G401 (cell line): ENCODE data around the gene MFSD12. TPM values are rescaled to one million over a fixed set of nuclear protein-coding genes. Genes with fewer than 3 reads are reported as not detected.
"Not testable (repeated sequence)": the region's sequence is repeated elsewhere in the genome, so short reads cannot be mapped to it uniquely, and the experiment has no call there.

ENCODE experiments used
- DNase-seq: peaks from one replicate; pipeline ENCODE4 v3.0.0-alpha.2; 2015; ENCODE audit warnings: low spot score
- in situ Hi-C: cut with HindIII; loops from 2 replicates; pipeline ENCODE4 v1.10.0; 2016; ENCODE audit warnings: low sequenced_read_pairs, mixed read lengths
- total RNA-seq: library from RNA; depleted of rRNA; stranded (reverse); fragments of >200 nt; shearing (Covaris generic); gene quantifications from 2 replicates; pipeline ENCODE4 v1.2.3, GENCODE V29; 2014

Gene MFSD12
- total RNA-seq, 1 experiment from 2014 or later, result 128 TPM

DNA sequence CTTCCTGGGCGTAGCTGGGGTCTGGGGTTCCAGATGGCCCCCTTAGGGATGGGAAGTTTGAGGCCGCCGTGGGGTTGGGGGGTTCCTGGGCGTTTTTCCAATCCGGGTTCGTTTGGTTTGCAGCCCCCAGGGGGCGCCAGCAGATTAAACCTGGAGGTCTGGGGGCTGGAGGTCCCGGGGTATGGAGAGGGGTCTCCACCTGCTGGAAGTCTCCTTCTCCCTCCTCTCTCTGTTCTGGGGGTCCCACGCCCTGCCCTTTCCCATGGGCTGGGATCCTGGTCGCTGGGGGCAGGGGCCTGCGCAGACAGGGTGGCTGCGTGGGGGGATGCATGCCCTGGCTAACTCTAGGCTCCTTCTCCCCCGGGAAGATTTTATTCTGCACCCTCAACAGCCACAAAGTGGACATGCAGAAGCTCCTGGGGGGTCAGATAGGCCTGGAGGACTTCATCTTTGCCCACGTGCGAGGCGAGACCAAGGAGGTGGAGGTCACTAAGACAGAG, 28.8 kb upstream of the MFSD12 start:
- DNase-seq, result no peak
- in situ Hi-C loops, result no loop called here

DNA sequence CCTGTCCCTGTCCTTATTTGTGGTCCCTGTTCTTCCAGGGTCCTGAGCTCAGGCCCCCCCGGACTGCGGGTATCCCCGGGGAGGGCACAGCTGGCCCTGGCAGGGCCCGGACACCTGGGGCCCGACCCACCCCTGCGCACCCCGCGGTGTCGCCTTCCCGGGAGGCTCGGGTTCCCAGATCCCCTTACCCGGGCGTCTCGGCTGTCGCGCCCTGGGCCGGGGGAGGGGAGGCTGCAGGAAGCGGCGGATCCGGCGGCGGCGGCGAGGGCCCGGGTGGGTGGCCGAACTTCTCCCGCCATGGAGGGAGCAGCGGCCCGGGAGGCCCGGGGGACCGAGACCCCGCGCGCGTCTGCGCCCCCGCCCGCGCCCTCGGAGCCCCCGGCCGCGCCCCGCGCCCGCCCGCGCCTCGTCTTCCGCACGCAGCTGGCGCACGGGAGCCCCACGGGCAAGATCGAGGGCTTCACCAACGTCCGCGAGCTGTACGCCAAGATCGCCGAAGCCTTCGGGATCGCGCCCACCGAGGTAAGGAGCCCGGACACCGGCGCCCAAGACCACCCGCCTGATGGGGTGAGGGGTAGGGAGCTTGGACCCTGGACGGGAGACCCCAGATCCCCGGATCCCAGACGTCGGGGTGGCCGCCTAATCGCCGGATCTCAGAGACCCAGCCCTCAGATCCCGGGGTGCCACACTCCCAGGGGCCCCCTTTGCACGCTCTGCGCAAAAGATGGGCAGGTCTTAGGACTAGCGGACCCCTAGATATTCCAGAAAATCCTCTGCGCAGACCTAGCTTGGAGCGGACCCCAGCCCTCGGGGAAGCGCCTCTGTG, 28.1 kb upstream of the MFSD12 start, which contains the start of gene GIPC3:
Gene GIPC3 (plus strand): TSS at position 178 of the 826 bp plus-strand sequence. CDS start 120 bp downstream, at position 298.
- in situ Hi-C loops, result no loop called here
- no peak for DNase-seq

DNA sequence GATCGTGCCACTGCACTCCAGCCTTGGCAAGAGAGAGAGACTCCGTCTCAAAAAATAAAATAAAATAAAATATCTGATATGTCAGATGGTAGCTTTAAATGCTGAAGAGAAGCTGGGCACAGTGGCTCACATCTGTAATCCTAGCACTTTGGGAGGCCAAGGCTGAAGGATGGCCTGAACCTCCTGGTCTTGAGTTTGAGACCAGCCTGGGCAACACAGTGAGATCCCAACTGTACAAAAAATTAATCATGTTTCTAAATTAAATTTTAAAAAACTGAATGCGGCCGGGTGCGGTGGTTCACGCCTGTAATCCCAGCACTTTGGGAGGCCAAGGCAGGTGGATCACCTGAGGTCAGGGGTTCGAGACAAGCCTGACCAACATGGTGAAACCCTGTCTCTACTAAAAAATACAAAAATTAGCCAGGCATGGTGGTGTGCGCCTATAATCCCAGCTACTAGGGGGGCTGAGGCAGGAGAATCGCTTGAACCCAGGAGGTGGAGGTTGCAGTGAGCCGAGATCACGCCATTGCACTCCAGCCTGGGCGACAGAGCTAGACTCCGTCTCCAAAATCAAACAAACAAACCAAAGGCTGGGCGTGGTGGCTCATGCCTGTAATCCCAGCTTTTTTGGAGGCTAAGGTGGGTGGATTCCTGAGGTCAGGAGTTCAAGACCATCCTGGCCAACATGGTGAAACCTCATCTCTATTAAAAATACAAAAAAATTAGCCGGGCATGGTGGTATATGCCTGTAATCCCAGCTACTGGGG, 26.8 kb upstream of the MFSD12 start:
- in situ Hi-C loops, DNase-seq: not testable (repeated sequence)

DNA sequence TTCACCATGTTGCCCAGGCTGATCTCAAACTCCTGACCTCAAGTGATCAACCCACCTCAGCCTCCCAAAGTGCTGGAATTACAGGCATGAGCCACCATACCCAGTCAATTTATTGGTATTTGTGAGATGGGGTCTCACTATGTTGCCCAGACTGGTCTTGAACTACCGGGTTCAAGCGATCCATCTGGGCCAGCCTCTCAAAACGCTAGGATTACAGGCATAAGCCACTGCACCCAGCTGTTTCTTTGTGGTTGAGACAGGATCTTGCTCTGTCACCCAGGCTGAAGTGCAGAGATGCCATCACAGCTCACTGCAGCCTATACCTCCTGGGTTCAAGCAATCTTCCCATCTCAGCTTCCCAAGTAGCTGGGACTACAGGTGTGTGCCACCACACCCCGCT, 24.4 kb upstream of the MFSD12 start:
- DNase-seq, in situ Hi-C loops: not testable (repeated sequence)

- DNase-seq, result no peak
- in situ Hi-C loops, result no loop called here
These were observed 23.0 kb upstream of the MFSD12 start for GRCh38 chr19:3580156-3580934.

DNA sequence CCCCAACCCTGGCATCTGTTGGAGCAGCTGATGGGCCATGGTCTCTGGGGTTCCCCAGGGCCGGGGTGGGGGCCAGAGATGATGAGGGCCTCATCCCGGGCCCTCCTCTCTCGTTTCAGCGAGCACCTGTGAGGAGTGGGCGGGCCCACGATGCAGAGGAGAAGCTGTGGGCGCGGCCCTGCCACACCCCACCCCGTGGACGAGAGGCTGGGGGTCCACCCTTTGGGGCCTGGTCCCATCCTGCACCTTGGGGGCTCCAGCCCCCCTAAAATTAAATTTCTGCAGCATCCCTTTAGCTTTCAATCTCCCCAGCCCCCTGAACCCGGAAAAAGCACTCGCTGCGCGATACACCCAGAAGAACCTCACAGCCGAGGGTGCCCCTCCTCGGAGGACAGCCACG, 21.0 kb upstream of the MFSD12 start:
- in situ Hi-C loops, result loop anchor here (5.0 kb wide), 1 partner anchor 44 kb away; no protein-coding TSS in a partner anchor
- DNase-seq, result no peak

DNA sequence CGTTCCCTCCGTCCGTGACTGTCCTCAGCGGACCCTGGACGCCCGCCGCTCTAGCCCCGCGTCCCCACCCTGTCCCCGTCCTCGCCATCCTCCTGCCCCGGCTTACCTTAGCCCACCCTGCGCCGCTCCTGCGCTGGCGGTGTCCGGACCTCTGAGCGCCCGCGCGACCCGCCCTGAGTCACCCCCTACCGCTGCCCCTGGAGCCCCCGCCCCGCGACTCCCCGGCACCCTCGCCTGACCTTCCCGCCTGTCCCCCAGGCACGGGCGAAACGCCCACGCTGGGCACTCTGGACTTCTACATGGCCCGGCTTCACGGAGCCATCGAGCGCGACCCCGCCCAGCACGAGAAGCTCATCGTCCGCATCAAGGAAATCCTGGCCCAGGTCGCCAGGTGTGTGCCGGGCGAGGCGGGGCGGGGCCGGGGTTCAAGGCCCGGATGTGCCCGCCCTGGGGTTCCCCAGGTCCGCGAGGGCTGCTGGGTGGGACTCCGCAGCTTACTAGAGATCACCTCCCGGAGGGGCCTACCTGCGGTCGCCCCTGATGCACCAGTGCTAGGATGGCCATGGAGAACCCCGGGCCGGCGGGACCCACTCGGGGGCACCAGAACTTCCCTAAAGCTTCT, 20.4 kb upstream of the MFSD12 start:
- in situ Hi-C loops, result loop anchor here (5.0 kb wide), 1 partner anchor 44 kb away; no protein-coding TSS in a partner anchor
- DNase-seq, result no peak

GRCh38 chr19:3576696-3577443, 19.5 kb upstream of the MFSD12 start:
- no peak for DNase-seq
- in situ Hi-C loops, result loop anchor here (5.0 kb wide), 1 partner anchor 45 kb away; no protein-coding TSS in a partner anchor

GRCh38 chr19:3575949-3576673, 18.7 kb upstream of the MFSD12 start:
- in situ Hi-C loops, result loop anchor here (5.0 kb wide), 1 partner anchor 46 kb away; no protein-coding TSS in a partner anchor

GRCh38 chr19:3575260-3575741, 17.9 kb upstream of the MFSD12 start:
- in situ Hi-C loops, result loop anchor here (5.0 kb wide), 1 partner anchor 47 kb away; no protein-coding TSS in a partner anchor
- DNase-seq, result peak; percentile 57

More at GRCh38 chr19:3575949-3576673, 18.7 kb upstream of the MFSD12 start:
- no peak for DNase-seq

- in situ Hi-C loops, result no loop called here
- peak; percentile 67 for DNase-seq
These were observed 16.7 kb upstream of the MFSD12 start for GRCh38 chr19:3573858-3574637.

- no peak for DNase-seq
- in situ Hi-C loops, result no loop called here
These were observed 15.9 kb upstream of the MFSD12 start for GRCh38 chr19:3573162-3573857.

- in situ Hi-C loops, result no loop called here
- no peak for DNase-seq
These were observed 15.4 kb upstream of the MFSD12 start, which contains the start of gene HMG20B for GRCh38 chr19:3572855-3573161. Gene HMG20B, plus strand, starts transcription at chr19:3572944. Its CDS starts 366 bp downstream, at chr19:3573310.

- in situ Hi-C loops, result no loop called here
- peak; percentile 98 for DNase-seq
These were observed 14.9 kb upstream of the MFSD12 start for GRCh38 chr19:3572132-3572854.

GRCh38 chr19:3570606-3571011, 13.2 kb upstream of the MFSD12 start:
- DNase-seq, result no peak
- in situ Hi-C loops, result no loop called here
